Right lobe of liver (tissue), 6 donors: ENCODE measurements around the gene MYO5C. TPM values are rescaled to one million over a fixed set of nuclear protein-coding genes. Genes with fewer than 3 reads are reported as not detected.
A peak's percentile ranks its signal among the peaks of the same experiment; 100 is the strongest.
"Not testable (repeated sequence)": the region's sequence is repeated elsewhere in the genome, so short reads cannot be mapped to it uniquely, and the experiment has no call there.

Experiments used
- ATAC-seq, 4 donors: fragments of 200-7000 bp; cut with Tn5 transposase; one replicate each; pipeline ENCODE4 v1.9.1; 2020; ENCODE audit warnings: mild to moderate bottlenecking in 4 of 4, moderate library complexity in 4 of 4
- DNase-seq, 3 donors: peaks; one replicate each; pipeline ENCODE4 v3.0.0-alpha.2; 2020
- H3K27ac ChIP-seq, 3 donors: fragments of 200-600 bp; one replicate each; pipeline ENCODE4 v1.8.0; 2022
- H3K27me3 ChIP-seq, 2 donors: fragments of 200-600 bp; one replicate each; pipeline ENCODE4 v1.8.0; 2022
- H3K36me3 ChIP-seq, 4 donors: fragments of 200-600 bp; sonication (generic) in 1 of 4; one replicate each; pipeline versions ENCODE4 v1.5.1 to v1.8.0; 2017 to 2022; ENCODE audit warnings: control low read depth in 1 of 4
- H3K4me1 ChIP-seq, 4 donors: fragments of 200-600 bp; sonication (generic) in 1 of 4; one replicate each; pipeline versions ENCODE4 v1.5.1 to v1.8.0; 2017 to 2022; ENCODE audit warnings: control low read depth in 1 of 4
- H3K4me3 ChIP-seq, 3 donors: fragments of 200-600 bp; one replicate each; pipeline ENCODE4 v1.8.0; 2022
- H3K9me3 ChIP-seq, 4 donors: fragments of 200-600 bp; sonication (generic) in 1 of 4; one replicate each; pipeline versions ENCODE4 v1.5.1 to v1.8.0; 2017 to 2022; ENCODE audit warnings: control low read depth in 1 of 4
- CTCF ChIP-seq, 4 donors: fragments of 200-600 bp in 3 of 4; fragments of 450-650 bp in 1 of 4; IDR thresholded peaks; one replicate each; pipeline versions ENCODE4 v1.5.1 to v1.8.0; 2016 to 2022; ENCODE audit warnings: antibody characterized with exemption in 4 of 4, mild to moderate bottlenecking in 2 of 4
- POLR2A ChIP-seq: fragments of 450-650 bp; IDR thresholded peaks from one replicate; pipeline ENCODE4 v1.6.1; 2017; ENCODE audit warnings: antibody characterized with exemption, mild to moderate bottlenecking
- WGBS: methylation state at CpG from one replicate; pipeline ENCODE4 v1.1.6; 2018; ENCODE audit warnings: low coverage, low lambda C conversion rate; ENCODE audit not compliant: insufficient coverage; ENCODE audit errors: missing lambda C conversion rate; 5-methylcytosine and 5-hydroxymethylcytosine counted together
- intact Hi-C, 2 donors: fragments of 100-400 bp; cut with DNase I; formaldehyde crosslinking; loops; one replicate each; pipeline versions ENCODE4 v1.11.2 to v1.14.1; 2022
- total RNA-seq, 6 experiments: library from RNA; depleted of rRNA in 2 of 6; stranded (reverse); fragments of >200 nt in 2 of 6; fragmentation: NEBNext Ultra II Directional in 3 of 6; extraction: Animal tissue kit (Norgen Biotek cat#: 25700) in 3 of 6; gene quantifications; one replicate each; pipeline versions ENCODE4 v1.1.0 to v1.2.4, GENCODE V29; 2016 to 2023
- donor health status: DM: no; HTN: yes; CAD: no.
- donor health status: DM: no; HTN: no; CAD: no.
- donor health status: DM: no; HTN: no; CAD: no.
- donor health status: DM: no; HTN: yes; CAD: no.
- donor health status: DM: no; HTN: yes; CAD: no.

Gene MYO5C
- total RNA-seq, 6 experiments from 2014 or later = 5.8 to 10.2 (median 7.1) TPM

DNA sequence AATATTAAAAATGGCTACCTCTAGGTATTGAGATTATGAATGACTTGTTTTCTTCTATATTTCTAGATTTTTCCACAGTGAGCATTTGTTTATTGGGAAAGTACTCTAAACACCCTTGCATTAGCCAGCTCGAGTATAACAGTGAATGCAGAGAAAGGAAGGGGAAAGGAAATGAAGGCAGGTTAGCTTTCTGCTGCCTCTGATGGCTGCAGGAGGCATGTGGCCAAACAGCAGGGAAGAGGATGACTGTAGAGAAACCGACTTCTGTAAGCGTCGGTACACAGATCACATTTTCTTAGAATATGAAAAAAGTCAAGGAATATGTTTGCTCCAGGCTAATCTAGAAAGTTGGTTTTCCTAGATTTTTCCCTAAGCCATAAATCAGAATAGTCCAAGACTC lies 124.2 kb downstream of the MYO5C start:
- Histone ChIP-seq H3K36me3 (no peaks in the 10 kb centered on the region), H3K27me3 (no peaks in the 10 kb centered on the region), H3K27ac (no peak overlapping the region), H3K4me3 (no peak overlapping the region), H3K4me1 (peaks cover 0 to 6% (median 0%) of the 10 kb centered on the region in 4 donors), H3K9me3 (no peaks in the 10 kb centered on the region)
- ATAC-seq = peak in 1 of 4 donors; percentile 11
- intact Hi-C loops = no loop called here
- WGBS = 31% methylated on average over 4 of the region's 4 CpGs
- TF ChIP-seq POLR2A (no peak), CTCF (IDR thresholded peaks at IDR 0.05) (no peak)
- no peak for DNase-seq

DNA sequence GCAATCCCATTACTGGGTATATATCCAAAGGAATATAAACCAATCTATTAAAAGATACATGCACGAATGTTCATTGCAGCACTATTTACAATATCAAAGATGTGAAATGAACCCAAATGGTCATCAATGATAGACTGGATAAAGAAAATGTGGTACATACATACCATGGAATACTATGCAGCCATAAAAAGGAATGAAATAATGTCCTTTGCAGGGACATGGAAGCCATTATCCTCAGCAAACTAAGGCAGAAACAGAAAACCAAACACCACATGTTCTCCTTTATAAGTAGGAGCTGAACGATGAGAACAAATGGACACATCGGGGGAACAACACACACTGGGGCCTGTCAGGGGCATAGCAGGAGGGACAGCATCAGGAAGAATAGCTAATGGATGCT lies 125.4 kb downstream of the MYO5C start:
- H3K4me3 ChIP-seq, intact Hi-C loops, ATAC-seq, DNase-seq, H3K9me3 ChIP-seq, H3K27ac ChIP-seq, H3K27me3 ChIP-seq, H3K36me3 ChIP-seq, H3K4me1 ChIP-seq: not testable (repeated sequence)
- 90% methylated on average over 3 of the region's 3 CpGs for WGBS

- intact Hi-C loops, H3K27me3 ChIP-seq, DNase-seq, H3K9me3 ChIP-seq, H3K27ac ChIP-seq, H3K36me3 ChIP-seq, H3K4me1 ChIP-seq, ATAC-seq, H3K4me3 ChIP-seq: not testable (repeated sequence)
- WGBS = 81% methylated on average over 5 of the region's 5 CpGs
Measured at GRCh38 chr15:52165494-52166131, 130.0 kb downstream of the MYO5C start.

DNA sequence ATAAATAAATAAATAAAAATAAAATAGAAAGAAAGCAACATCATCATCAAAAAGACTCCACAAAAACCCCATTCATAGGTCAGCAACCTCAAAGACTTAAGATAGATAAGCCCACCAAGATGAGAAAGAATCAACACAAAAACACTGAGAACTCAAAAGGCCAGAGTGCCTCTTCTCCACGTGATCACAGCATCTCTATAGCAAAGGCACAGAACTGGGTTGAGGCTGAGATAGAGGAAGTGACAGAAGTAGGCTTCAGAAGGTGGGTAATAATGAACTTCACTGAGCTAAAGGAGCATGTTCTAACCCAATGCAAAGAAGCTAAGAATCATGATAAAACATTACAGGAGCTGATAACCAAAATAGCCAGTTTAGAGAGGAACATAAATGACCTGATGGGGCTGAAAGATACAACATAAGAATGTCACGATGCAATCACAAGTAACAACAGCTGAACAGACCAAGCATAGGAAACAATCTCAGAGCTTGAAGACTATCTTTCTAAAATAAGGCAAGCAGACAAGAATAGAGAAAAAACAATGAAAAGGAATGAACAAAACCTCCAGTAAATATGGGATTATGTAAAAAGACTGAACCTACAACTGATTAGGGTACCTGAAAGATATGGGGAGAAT lies 130.9 kb downstream of the MYO5C start:
- H3K9me3 ChIP-seq = no peaks in the 10 kb centered on the region
- intact Hi-C loops = no loop called here

GRCh38 chr15:52163321-52164190 lies 132.0 kb downstream of the MYO5C start:
- Histone ChIP-seq H3K36me3 (no peaks in the 10 kb centered on the region), H3K27ac (no peak overlapping the region), H3K9me3 (no peaks in the 10 kb centered on the region), H3K4me3 (no peak overlapping the region), H3K27me3 (no peaks in the 10 kb centered on the region), H3K4me1 (peaks cover 0 to 6% (median 0%) of the 10 kb centered on the region in 4 donors)
- ATAC-seq (peak in 1 of 4 donors; percentile 24), DNase-seq (no peak)
- TF ChIP-seq CTCF (IDR thresholded peaks at IDR 0.05) (no peak), POLR2A (no peak)
- intact Hi-C loops = no loop called here
- 80% methylated on average over 5 of the region's 19 CpGs for WGBS

More for the DNA sequence above, 130.9 kb downstream of the MYO5C start:
- 68% methylated on average over 2 of the region's 2 CpGs for WGBS
- TF ChIP-seq CTCF (IDR thresholded peaks at IDR 0.05) (no peak), POLR2A (no peak)
- ATAC-seq = no peak
- Histone ChIP-seq H3K4me3 (no peak overlapping the region), H3K36me3 (no peaks in the 10 kb centered on the region), H3K27me3 (no peaks in the 10 kb centered on the region), H3K27ac (no peak overlapping the region), H3K4me1 (peaks cover 0 to 6% (median 0%) of the 10 kb centered on the region in 4 donors)
- DNase-seq = no peak
